Measurements from ENCODE around the gene LRRC36. TPM values are rescaled to one million over a fixed set of nuclear protein-coding genes. Genes with fewer than 3 reads are reported as not detected.

The LRRC36 gene
- polyA plus RNA-seq, 1 donor (not counting 4 experiments of a cell fraction or from before 2014, with no cell fraction given): not detected

GRCh38 chr16:67425061-67425460 lies 98.4 kb downstream of the LRRC36 start:
- FAIRE-seq: no peak
- Histone ChIP-seq H3K4me3 (ENCODE audit: control insufficient read depth in 2 of 3, extremely low read depth in 1 of 3, insufficient read depth in 2 of 3, low read depth in 1 of 3, low read length in 3 of 3) (no peak overlapping the region), H3K27ac (ENCODE audit: control insufficient read depth, insufficient read depth, low read length) (no peak overlapping the region), H3K4me2 (ENCODE audit: control insufficient read depth, extremely low read depth, insufficient read depth, low read depth, low read length) (no peak overlapping the region), H3K4me1 (ENCODE audit: control insufficient read depth, extremely low read depth, insufficient read depth, low read length) (peaks cover 4% of the 10 kb centered on the region), H3K79me2 (ENCODE audit: control insufficient read depth, insufficient read depth, low read length) (no peaks in the 10 kb centered on the region), H3K9me1 (ENCODE audit: control insufficient read depth, extremely low read depth, insufficient read depth, low read length) (no peaks in the 10 kb centered on the region), H3K27me3 (ENCODE audit: control insufficient read depth, extremely low read depth, insufficient read depth, low read length) (peaks cover 22% of the 10 kb centered on the region), H3K36me3 (ENCODE audit: control insufficient read depth in 2 of 2, extremely low read depth in 1 of 2, insufficient read depth in 2 of 2, low read length in 2 of 2) (no peaks in the 10 kb centered on the region), H3K9me3 (ENCODE audit: control insufficient read depth, low read depth, low read length) (no peaks in the 10 kb centered on the region), H2AFZ (ENCODE audit: control insufficient read depth, low read length) (no peak overlapping the region), H3K9ac (ENCODE audit: control insufficient read depth, extremely low read depth, insufficient read depth, low read length) (no peak overlapping the region), H4K20me1 (ENCODE audit: control insufficient read depth, extremely low read depth, insufficient read depth, low read length) (peaks cover 7% of the 10 kb centered on the region)
- no peak for TF ChIP-seq CTCF (optimal IDR thresholded peaks at IDR 0.05 in 1 of 3, IDR thresholded peaks at IDR 0.05 in 1 of 3, conservative IDR thresholded peaks at IDR 0.05 in 1 of 3; ENCODE audit: extremely low read depth in 1 of 3, insufficient read depth in 2 of 3, low read length in 3 of 3)
- TF ChIP-seq EZH2 (IDR thresholded peaks at IDR 0.05; ENCODE audit: low read length): no peak
- DNase-seq (ENCODE audit: low read depth, low spot score): no peak
- dilution Hi-C loops (cut with MboI; ENCODE audit: extremely low pct_ligation_motif_present, low sequenced_read_pairs): no loop called here

- FAIRE-seq (no peak), DNase-seq (ENCODE audit: low read depth, low spot score) (no peak)
- dilution Hi-C loops (cut with MboI; ENCODE audit: extremely low pct_ligation_motif_present, low sequenced_read_pairs): no loop called here
- no peak overlapping the region for H3K4me2 ChIP-seq (ENCODE audit: control insufficient read depth, extremely low read depth, insufficient read depth, low read depth, low read length)
- H3K27ac ChIP-seq (ENCODE audit: control insufficient read depth, insufficient read depth, low read length): no peak overlapping the region
- peaks cover 7% of the 10 kb centered on the region for H4K20me1 ChIP-seq (ENCODE audit: control insufficient read depth, extremely low read depth, insufficient read depth, low read length)
- no peaks in the 10 kb centered on the region for H3K9me3 ChIP-seq (ENCODE audit: control insufficient read depth, low read depth, low read length)
- no peaks in the 10 kb centered on the region for H3K9me1 ChIP-seq (ENCODE audit: control insufficient read depth, extremely low read depth, insufficient read depth, low read length)
- TF ChIP-seq CTCF (optimal IDR thresholded peaks at IDR 0.05 in 1 of 3, IDR thresholded peaks at IDR 0.05 in 1 of 3, conservative IDR thresholded peaks at IDR 0.05 in 1 of 3; ENCODE audit: extremely low read depth in 1 of 3, insufficient read depth in 2 of 3, low read length in 3 of 3) (no peak), EZH2 (IDR thresholded peaks at IDR 0.05; ENCODE audit: low read length) (no peak)
- H3K4me1 ChIP-seq (ENCODE audit: control insufficient read depth, extremely low read depth, insufficient read depth, low read length): peaks cover 8% of the 10 kb centered on the region
- no peaks in the 10 kb centered on the region for H3K36me3 ChIP-seq (ENCODE audit: control insufficient read depth in 2 of 2, extremely low read depth in 1 of 2, insufficient read depth in 2 of 2, low read length in 2 of 2)
- no peak overlapping the region for H2AFZ ChIP-seq (ENCODE audit: control insufficient read depth, low read length)
- H3K79me2 ChIP-seq (ENCODE audit: control insufficient read depth, insufficient read depth, low read length): no peaks in the 10 kb centered on the region
- H3K9ac ChIP-seq (ENCODE audit: control insufficient read depth, extremely low read depth, insufficient read depth, low read length): no peak overlapping the region
- peaks cover 27% of the 10 kb centered on the region for H3K27me3 ChIP-seq (ENCODE audit: control insufficient read depth, extremely low read depth, insufficient read depth, low read length)
- no peak overlapping the region for H3K4me3 ChIP-seq (ENCODE audit: control insufficient read depth in 2 of 3, extremely low read depth in 1 of 3, insufficient read depth in 2 of 3, low read depth in 1 of 3, low read length in 3 of 3)
Observed at GRCh38 chr16:67425580-67425979, 99.0 kb downstream of the LRRC36 start.

Data from keratinocyte (primary cell).